ENCODE measurements around the gene BMP8A.

DNA sequence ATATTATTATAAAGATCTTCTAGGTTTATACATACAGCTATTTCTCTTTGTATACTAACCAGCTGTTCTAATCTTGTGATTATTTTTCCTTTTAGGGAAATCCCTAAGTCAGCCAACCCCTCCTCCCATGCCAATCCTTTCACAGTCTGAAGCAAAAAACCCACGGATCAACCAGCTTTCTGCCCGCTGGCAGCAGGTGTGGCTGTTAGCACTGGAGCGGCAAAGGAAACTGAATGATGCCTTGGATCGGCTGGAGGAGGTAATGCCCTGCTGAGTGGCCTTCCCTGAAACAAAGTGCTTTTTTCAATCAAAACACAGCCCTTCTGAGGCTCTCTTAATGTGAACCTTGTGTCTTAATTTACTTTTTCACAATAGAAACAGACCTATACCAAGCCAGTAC is 32.4 kb upstream of the BMP8A start:
- no peak for TF ChIP-seq CTCF (IDR thresholded peaks at IDR 0.05)
- no peak for TF ChIP-seq POLR2A (IDR thresholded peaks at IDR 0.05)

Data from Peyer's patch (tissue), 4 donors.